ENCODE results near the gene AMACR. TPM values are rescaled to one million over a fixed set of nuclear protein-coding genes. Genes with fewer than 3 reads are reported as not detected.

The AMACR gene
- total RNA-seq, 1 experiment from 2014 or later = 9.1 TPM

DNA sequence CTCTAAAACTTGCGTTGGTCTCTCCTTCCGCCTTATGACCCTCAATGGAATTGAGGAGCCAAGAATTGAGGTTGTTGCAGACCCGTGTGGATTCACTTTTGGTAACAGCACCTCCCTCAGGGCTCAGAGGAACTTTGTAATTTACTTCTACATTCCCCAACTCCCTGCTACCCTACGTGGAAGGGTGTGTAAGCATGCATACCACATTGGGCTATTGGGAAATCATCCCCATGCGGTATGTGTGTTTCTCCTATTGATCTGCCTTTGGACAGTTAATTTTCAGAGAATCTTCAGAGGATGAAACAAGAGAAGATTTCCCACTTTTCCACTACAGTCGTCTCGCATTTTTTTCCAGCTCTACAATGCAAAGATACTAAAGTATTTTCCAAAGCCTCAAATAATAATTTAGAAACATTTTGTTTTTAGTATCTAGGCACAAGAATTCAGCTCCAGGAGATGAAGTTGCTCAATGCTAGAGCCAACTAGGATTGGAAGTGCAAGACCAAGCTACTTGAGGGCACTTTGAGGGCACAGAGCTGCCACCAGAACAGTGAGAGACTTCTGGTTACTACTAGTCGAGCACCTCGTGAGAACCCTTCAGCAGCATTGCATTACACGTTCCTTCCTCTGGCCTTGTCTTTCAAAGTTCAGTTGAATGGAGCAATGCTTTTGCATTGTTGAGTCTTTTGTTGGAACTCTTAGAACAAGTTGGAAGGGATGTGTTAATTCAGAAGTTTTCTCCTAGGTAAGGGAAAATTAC is 31.7 kb upstream of the AMACR start:
- no peaks in the 10 kb centered on the region for H3K36me3 Mint-ChIP-seq (ENCODE audit: insufficient read depth, unreplicated experiment)
- no peak for DNase-seq
- TF ChIP-seq, protein P1, sequence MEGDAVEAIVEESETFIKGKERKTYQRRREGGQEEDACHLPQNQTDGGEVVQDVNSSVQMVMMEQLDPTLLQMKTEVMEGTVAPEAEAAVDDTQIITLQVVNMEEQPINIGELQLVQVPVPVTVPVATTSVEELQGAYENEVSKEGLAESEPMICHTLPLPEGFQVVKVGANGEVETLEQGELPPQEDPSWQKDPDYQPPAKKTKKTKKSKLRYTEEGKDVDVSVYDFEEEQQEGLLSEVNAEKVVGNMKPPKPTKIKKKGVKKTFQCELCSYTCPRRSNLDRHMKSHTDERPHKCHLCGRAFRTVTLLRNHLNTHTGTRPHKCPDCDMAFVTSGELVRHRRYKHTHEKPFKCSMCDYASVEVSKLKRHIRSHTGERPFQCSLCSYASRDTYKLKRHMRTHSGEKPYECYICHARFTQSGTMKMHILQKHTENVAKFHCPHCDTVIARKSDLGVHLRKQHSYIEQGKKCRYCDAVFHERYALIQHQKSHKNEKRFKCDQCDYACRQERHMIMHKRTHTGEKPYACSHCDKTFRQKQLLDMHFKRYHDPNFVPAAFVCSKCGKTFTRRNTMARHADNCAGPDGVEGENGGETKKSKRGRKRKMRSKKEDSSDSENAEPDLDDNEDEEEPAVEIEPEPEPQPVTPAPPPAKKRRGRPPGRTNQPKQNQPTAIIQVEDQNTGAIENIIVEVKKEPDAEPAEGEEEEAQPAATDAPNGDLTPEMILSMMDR (IDR thresholded peaks at IDR 0.05; ENCODE audit: unreplicated experiment) = no peak
- H3K9me3 Mint-ChIP-seq (ENCODE audit: low read depth, unreplicated experiment) = no peaks in the 10 kb centered on the region
- no peak overlapping the region for H3K27ac Mint-ChIP-seq (ENCODE audit: unreplicated experiment)
- intact Hi-C loops (cut with micrococcal nuclease; ENCODE audit: unreplicated experiment) = no loop called here
- no TSS peak for BruUV-seq (replicated peaks)
- H3K4me3 Mint-ChIP-seq (ENCODE audit: low read depth, unreplicated experiment) = no peak overlapping the region
- CTCF ChIA-PET = no interaction called here
- peaks cover 5% of the 10 kb centered on the region for H3K4me1 Mint-ChIP-seq (ENCODE audit: low read depth, unreplicated experiment)
- H3K27me3 Mint-ChIP-seq (ENCODE audit: unreplicated experiment) = no peaks in the 10 kb centered on the region

DNA sequence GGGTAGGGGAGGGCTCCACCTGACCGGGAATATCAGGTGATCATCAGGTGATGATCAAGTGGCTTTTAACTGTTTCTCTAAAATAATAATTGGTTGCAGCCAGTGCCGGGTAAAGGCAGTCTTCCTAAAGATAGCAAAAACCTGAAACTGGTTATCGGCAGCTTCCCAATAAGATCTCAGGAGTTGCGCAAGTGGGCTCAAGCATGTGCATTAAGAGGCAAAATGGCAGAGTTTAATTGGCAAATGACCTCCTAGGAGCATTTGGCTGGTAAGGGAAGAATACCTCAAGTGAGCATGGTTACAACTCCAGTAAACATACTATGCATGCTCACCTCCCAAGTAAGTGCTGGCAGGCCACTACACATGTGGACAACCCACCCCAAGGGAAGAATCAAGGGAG is 31.0 kb upstream of the AMACR start:
- no TSS peak for BruUV-seq (replicated peaks)
- DNase-seq = no peak
- no peak overlapping the region for H3K4me3 Mint-ChIP-seq (ENCODE audit: low read depth, unreplicated experiment)
- TF ChIP-seq, protein P1 (IDR thresholded peaks at IDR 0.05; ENCODE audit: unreplicated experiment) = no peak
- H3K27ac Mint-ChIP-seq (ENCODE audit: unreplicated experiment) = no peak overlapping the region
- intact Hi-C loops (cut with micrococcal nuclease; ENCODE audit: unreplicated experiment) = no loop called here
- peaks cover 10% of the 10 kb centered on the region for H3K4me1 Mint-ChIP-seq (ENCODE audit: low read depth, unreplicated experiment)
- H3K9me3 Mint-ChIP-seq (ENCODE audit: low read depth, unreplicated experiment) = no peaks in the 10 kb centered on the region
- no peaks in the 10 kb centered on the region for H3K36me3 Mint-ChIP-seq (ENCODE audit: insufficient read depth, unreplicated experiment)
- CTCF ChIA-PET = no interaction called here
- H3K27me3 Mint-ChIP-seq (ENCODE audit: unreplicated experiment) = no peaks in the 10 kb centered on the region

DNA sequence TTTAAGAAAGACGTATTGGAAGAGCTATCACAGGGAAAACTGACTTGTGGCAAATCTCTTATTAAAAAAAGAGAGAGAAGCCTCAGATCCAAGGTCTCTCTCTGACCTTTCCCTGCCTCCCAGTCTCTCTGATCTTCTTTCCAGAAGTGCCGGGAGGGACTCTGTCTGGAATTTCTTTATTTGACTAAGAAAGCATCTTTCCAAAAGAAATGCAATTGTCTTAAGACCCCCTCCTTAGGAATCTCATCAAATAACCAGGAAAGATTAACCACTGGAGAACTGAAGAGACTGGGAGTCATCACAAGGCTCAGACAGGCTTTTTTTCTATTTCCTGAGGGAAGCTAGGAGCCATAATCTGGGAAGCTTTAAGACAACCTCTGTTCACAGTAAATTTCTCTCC is 30.5 kb upstream of the AMACR start:
- TF ChIP-seq, protein P1 (IDR thresholded peaks at IDR 0.05; ENCODE audit: unreplicated experiment) = no peak
- H3K36me3 Mint-ChIP-seq (ENCODE audit: insufficient read depth, unreplicated experiment) = no peaks in the 10 kb centered on the region

DNA sequence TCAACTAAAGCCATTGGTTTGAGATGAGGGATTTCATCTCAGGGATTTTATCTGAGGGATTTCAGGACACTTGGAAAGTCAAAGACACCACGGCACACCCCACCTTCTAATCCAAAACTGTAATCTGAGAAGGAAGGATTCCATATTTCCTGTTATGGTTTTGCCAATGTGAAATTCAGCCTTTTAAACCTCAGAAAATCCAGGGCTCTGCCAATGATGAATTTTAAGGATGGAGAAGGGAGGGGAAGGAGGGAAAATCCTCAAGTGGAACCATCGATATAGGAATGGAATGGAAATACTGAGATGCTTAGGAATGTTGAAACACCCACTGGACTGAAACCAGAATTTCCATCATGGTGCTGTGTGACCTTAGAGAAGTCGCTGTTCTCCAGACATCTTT is 29.9 kb upstream of the AMACR start:
- Mint-ChIP-seq H3K4me1 (ENCODE audit: low read depth, unreplicated experiment) (peaks cover 10% of the 10 kb centered on the region), H3K9me3 (ENCODE audit: low read depth, unreplicated experiment) (no peaks in the 10 kb centered on the region), H3K27ac (ENCODE audit: unreplicated experiment) (no peak overlapping the region), H3K27me3 (ENCODE audit: unreplicated experiment) (no peaks in the 10 kb centered on the region), H3K4me3 (ENCODE audit: low read depth, unreplicated experiment) (no peak overlapping the region), H3K36me3 (ENCODE audit: insufficient read depth, unreplicated experiment) (no peaks in the 10 kb centered on the region)
- intact Hi-C loops (cut with micrococcal nuclease; ENCODE audit: unreplicated experiment) = no loop called here
- TF ChIP-seq, protein P1 (IDR thresholded peaks at IDR 0.05; ENCODE audit: unreplicated experiment) = no peak
- CTCF ChIA-PET = no interaction called here
- no TSS peak for BruUV-seq (replicated peaks)
- no peak for DNase-seq

More for the DNA sequence above, 30.5 kb upstream of the AMACR start:
- DNase-seq = no peak
- no TSS peak for BruUV-seq (replicated peaks)
- Mint-ChIP-seq H3K27me3 (ENCODE audit: unreplicated experiment) (no peaks in the 10 kb centered on the region), H3K4me3 (ENCODE audit: low read depth, unreplicated experiment) (no peak overlapping the region), H3K27ac (ENCODE audit: unreplicated experiment) (no peak overlapping the region), H3K9me3 (ENCODE audit: low read depth, unreplicated experiment) (no peaks in the 10 kb centered on the region), H3K4me1 (ENCODE audit: low read depth, unreplicated experiment) (peaks cover 10% of the 10 kb centered on the region)
- intact Hi-C loops (cut with micrococcal nuclease; ENCODE audit: unreplicated experiment) = no loop called here
- CTCF ChIA-PET = no interaction called here

Measured in Calu3 (cell line).